GM12892 (cell line): ENCODE results near the gene ATP8B4.

Experiments used
- DNase-seq: peaks from one replicate; pipeline ENCODE4 v3.0.0; 2011; ENCODE audit not compliant: insufficient read length
- FAIRE-seq: peaks from 2 replicates; lab custom pipeline; 2011; peaks lifted over from hg19 to GRCh38; lab: Jason Lieb, UNC
- POLR2A ChIP-seq: IDR thresholded peaks from 2 replicates; pipeline ENCODE4 v1.6.1; 2011; ENCODE audit warnings: low read depth, low read length, control low read depth
- POLR2AphosphoS5 ChIP-seq: IDR thresholded peaks from 2 replicates; pipeline ENCODE4 v1.6.1; 2011; ENCODE audit warnings: low read depth, low read length, control low read depth
- TAF1 ChIP-seq: IDR thresholded peaks from 2 replicates; pipeline ENCODE4 v1.6.1; 2011; ENCODE audit warnings: low read depth, mild to moderate bottlenecking, control low read depth, low read length, borderline replicate concordance

ATP8B4 gene

GRCh38 chr15:49902685-49903501, 216.1 kb downstream of the ATP8B4 start:
- TF ChIP-seq TAF1: no peak
- TF ChIP-seq POLR2AphosphoS5: no peak
- TF ChIP-seq POLR2A: no peak
- no peak for FAIRE-seq
- no peak for DNase-seq

DNA sequence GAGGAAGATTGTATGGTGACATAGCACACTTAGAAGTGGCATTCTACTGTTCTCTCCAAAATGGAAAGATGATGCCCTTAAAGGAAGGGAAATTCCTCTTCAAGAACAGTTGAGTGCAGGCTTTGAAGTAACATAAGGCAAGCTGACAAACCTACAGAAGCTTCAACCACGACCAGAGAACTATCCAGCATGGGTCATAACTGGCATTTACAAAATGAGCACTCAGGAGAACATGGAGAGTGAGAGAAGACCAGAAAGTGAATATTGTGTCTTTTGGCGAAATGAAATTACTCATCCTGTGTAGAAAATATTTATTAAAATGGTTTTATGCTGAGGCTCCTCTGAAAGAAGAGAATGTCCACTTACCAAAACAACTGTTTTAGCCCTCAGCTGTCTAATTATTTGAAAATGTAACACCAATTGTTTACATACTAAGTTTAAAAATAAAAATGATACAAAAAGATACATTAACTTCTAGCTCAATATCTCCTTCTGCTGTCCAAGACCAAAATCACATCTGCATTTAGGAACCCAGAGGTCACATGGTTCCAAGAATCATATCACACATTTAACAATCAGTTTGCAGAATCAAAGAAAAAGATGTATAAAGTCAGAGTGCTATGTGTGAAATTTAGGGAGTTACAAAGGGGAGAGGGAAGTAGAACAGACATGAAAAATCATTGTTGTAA, 216.9 kb downstream of the ATP8B4 start:
- FAIRE-seq (no peak), DNase-seq (no peak)
- TF ChIP-seq TAF1 (no peak), POLR2AphosphoS5 (no peak), POLR2A (no peak)

GRCh38 chr15:49901321-49901720, 217.7 kb downstream of the ATP8B4 start:
- no peak for DNase-seq
- TF ChIP-seq POLR2A (no peak), POLR2AphosphoS5 (no peak), TAF1 (no peak)
- no peak for FAIRE-seq

DNA sequence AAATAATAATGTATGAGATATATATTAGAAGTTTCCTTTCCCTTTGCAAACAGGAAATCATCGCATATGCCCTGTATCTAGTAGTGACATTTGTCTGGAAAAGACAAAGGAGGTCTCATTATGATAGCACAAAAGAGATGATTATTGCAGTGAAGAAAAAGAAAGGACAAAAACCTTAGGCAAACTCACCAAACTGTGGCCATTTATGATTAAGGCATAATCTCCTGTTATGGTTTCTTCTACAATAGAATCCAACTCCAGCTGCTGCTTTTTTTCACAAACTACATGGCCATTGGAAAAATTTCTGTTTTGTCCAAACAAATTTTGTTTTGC, 218.2 kb downstream of the ATP8B4 start:
- DNase-seq: no peak
- no peak for TF ChIP-seq POLR2AphosphoS5
- TF ChIP-seq TAF1: no peak
- no peak for TF ChIP-seq POLR2A
- no peak for FAIRE-seq

GRCh38 chr15:49900006-49900902, 218.8 kb downstream of the ATP8B4 start:
- FAIRE-seq (no peak), DNase-seq (no peak)
- TF ChIP-seq POLR2AphosphoS5 (no peak), TAF1 (no peak), POLR2A (no peak)

DNA sequence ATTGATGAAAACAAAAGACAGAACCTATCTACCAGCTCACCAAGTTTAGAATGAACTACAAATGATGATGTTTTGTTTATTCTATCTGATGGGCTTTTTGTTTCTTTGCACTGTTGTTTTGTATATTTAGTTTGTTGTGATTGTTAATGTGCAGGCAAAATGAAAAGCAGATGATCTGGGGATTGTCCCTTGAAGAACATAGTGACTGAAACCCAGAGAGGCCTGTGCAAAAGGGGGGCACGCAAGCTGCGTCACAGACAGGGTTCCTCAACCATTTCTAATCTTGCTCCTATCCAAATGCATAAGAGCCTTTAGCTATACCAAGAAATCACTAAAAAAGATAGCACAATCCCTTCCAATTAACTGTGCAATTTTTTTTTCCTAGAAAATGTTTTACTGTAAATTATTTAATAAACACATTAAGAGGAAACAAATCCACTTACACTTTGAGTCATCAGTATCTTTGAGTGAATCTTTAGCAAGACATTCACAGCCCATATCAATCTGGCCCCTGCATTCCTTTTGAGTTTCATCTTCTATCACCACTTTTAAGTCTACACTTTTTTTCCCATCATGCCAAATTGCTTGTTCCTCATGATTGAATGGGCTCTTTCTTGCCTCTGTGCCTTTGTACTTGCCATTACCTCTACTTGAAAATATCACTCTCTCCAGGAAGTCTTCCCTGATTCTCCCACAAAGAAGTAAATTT, 220.3 kb downstream of the ATP8B4 start:
- no peak for FAIRE-seq

DNA sequence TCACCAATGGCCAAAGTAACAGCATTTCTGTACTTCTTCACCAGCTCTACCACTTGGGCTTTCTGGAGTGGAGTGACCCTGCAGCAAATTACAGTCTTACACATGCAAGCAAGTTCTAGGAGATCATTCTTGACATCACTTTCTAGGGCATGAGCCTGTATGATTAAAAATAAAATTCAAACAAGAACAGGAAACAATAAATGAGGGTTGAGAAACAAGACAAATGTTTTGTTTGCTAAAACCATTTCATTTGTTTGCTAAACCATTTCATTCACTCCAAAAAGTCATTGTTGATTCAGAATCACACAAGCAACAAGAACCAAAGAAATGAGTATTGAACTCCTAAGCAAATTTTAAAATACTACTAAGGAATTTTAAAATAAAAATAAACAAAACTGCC, 220.9 kb downstream of the ATP8B4 start:
- DNase-seq (no peak), FAIRE-seq (no peak)
- TF ChIP-seq POLR2AphosphoS5: no peak
- TF ChIP-seq TAF1: no peak
- TF ChIP-seq POLR2A: no peak

More for the DNA sequence above, 220.3 kb downstream of the ATP8B4 start:
- TF ChIP-seq TAF1 (no peak), POLR2A (no peak), POLR2AphosphoS5 (no peak)
- DNase-seq: no peak

GRCh38 chr15:49895347-49896223, 223.4 kb downstream of the ATP8B4 start:
- TF ChIP-seq POLR2A (no peak), TAF1 (no peak), POLR2AphosphoS5 (no peak)
- FAIRE-seq: no peak
- no peak for DNase-seq

- DNase-seq (no peak), FAIRE-seq (no peak)
- no peak for TF ChIP-seq TAF1
Observed at GRCh38 chr15:49890689-49891088, 228.3 kb downstream of the ATP8B4 start.

DNA sequence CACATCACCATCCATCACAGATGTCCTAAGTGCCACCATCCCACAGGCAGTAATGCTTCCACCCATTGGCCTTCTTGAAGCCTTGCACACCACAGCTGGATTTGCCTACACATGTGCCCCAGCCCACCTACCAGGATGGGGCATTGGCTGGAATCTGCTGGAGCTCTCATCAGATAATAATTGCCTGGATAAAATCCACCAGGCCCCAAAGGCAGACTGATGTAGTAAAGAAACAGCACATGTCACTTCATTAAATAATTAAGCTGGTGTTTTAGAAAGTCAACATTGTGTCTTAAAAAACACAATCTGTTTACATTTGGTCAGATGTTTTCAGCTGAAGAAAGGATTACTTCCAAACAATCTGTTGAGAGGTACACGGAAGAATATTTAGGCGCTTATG, 229.5 kb downstream of the ATP8B4 start:
- DNase-seq: no peak

More for the DNA sequence above, 229.5 kb downstream of the ATP8B4 start:
- FAIRE-seq: no peak
- no peak for TF ChIP-seq POLR2A
- TF ChIP-seq TAF1: no peak
- TF ChIP-seq POLR2AphosphoS5: no peak
